D721Med (cell line): ENCODE data around the gene FRY.

Experiments
- DNase-seq: peaks from one replicate; pipeline ENCODE4 v3.0.0; 2011; ENCODE audit warnings: low spot score; ENCODE audit not compliant: insufficient read length
- FAIRE-seq: peaks from 2 replicates; lab custom pipeline; 2011; peaks lifted over from hg19 to GRCh38; lab: Jason Lieb, UNC
- TF ChIP-seq, protein P1 (sequence below): IDR thresholded peaks from 2 replicates; pipeline ENCODE4 v1.5.1; 2012; ENCODE audit warnings: mild to moderate bottlenecking, control low read depth; ENCODE audit not compliant: insufficient read depth; ENCODE audit errors: missing control alignments

FRY gene

DNA sequence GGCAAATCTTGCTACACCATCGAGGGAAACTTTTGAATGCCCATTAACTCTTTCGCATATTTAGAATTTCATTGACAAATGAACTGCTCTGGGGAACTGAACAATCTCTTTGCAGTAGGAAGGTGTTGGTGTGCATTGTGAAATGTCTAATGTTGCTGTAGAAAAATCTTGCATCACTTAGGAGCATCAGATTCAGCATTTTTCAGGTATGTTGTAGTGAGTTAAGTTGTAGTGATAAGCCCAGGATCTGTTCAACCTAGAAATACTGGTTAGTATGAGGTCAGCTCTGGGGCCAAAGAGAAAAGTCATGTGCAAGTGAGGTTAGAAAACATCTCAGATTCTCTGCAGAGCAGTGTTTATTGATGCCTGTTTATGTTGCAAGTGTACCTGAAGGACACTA is 4.1 kb downstream of the FRY start:
- FAIRE-seq = no peak

DNA sequence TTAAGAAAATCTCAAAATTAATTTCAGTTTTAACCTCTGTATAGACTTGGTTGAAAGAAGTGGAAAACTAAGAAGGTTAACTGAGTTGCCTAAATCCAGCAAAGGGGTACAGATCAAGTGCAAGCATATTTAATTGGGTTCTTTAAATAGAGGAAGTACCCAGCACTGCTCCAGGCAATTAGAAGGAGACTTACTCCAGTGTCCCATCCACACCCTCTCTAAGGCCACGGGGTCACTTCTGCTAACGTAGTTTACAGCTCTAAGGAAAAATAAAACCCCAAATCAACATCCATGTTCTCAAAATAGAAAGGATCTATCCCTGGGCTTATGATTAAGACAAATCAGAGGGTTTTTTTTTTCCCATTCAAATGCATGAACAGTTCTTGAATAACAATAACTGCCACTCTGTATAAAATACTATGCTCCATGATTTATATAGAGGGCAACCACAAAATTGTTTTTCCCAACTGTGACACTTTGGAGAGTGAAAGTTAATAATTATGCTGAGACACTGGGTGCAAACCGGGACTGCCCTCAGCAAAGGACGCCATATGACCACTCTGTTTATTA is 4.6 kb downstream of the FRY start:
- no peak for DNase-seq
- TF ChIP-seq, protein P1, sequence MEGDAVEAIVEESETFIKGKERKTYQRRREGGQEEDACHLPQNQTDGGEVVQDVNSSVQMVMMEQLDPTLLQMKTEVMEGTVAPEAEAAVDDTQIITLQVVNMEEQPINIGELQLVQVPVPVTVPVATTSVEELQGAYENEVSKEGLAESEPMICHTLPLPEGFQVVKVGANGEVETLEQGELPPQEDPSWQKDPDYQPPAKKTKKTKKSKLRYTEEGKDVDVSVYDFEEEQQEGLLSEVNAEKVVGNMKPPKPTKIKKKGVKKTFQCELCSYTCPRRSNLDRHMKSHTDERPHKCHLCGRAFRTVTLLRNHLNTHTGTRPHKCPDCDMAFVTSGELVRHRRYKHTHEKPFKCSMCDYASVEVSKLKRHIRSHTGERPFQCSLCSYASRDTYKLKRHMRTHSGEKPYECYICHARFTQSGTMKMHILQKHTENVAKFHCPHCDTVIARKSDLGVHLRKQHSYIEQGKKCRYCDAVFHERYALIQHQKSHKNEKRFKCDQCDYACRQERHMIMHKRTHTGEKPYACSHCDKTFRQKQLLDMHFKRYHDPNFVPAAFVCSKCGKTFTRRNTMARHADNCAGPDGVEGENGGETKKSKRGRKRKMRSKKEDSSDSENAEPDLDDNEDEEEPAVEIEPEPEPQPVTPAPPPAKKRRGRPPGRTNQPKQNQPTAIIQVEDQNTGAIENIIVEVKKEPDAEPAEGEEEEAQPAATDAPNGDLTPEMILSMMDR = no peak
- peak; percentile 21 for FAIRE-seq

More for the DNA sequence above, 4.1 kb downstream of the FRY start:
- no peak for DNase-seq
- TF ChIP-seq, protein P1 = no peak

DNA sequence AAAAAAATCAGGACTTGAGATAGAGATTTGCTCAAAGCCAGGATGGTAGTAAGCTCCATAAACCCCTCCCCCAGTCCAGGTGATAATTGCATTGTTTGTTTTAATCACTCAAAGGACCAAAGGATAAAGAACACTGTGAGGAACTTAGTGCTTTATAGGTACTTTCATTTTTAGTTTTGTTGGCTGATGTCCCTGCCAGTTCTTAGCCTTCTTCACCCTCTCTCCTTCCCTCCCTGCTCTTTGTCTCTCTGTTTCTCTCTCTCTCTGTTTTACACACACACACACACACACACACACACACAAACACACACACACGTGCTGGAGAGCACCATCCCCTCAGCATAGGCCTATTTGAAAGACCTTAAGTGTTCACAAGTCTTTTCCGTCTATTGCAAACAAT is 5.2 kb downstream of the FRY start:
- DNase-seq = no peak
- FAIRE-seq = no peak
- TF ChIP-seq, protein P1 = no peak

DNA sequence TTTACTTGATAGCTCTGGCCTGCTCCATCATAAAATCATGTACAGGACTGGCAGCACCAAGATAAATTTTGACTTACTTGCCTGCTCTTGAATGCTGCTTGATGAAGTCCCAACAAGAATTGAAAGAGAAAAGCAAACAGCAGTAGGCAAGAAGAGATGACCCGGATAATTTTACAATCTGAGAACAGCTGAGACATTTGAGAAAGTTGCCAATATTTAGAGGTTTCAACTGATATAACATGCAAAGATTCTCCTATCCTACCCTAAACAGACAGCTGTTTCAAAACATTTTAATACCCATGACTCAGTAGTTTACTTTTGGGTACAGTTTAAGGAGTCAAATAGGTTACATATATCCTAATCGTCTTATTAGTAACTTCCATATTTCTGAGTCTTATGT is 5.9 kb downstream of the FRY start:
- no peak for FAIRE-seq
- TF ChIP-seq, protein P1 = no peak

DNA sequence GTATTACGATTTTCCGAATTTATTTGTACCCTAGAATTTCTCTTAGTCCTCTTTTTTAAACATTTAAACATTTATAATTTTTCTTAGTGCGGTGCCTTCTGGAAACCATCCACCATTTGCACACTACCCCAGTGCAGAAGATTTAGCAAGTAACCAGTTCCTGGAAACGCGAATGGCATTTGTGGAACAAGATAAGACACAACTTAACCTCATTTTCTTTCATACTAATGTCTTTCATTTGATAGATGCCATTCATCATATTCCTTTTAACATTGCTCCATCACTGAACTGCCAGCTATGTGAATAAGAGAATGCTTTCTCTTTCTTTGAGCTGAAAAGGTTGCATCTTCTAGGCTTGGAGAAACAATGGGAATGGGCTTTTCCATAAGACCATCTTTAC is 6.8 kb downstream of the FRY start:
- no peak for DNase-seq
- TF ChIP-seq, protein P1 = no peak
- no peak for FAIRE-seq

More for the DNA sequence above, 5.9 kb downstream of the FRY start:
- DNase-seq = no peak

DNA sequence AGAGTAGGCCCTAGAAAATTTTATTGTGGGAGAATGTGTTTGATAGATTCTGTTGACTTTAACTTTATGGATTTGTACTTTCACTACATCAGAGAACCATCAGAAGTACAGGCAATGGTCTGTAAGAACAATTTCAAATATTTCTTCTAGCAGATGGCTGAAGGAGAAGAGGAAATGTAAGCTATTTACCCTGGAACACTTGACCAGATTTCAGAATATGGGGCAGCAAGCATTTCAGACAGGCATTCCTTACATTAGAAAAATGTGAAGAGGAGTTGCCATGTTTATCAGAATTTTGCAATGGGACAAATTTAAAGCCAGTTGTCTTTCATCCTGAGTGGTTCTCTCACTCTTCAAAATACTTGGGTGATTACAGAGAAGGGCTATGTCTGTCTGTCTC is 7.5 kb downstream of the FRY start:
- TF ChIP-seq, protein P1 = no peak
- DNase-seq = no peak
- no peak for FAIRE-seq

DNA sequence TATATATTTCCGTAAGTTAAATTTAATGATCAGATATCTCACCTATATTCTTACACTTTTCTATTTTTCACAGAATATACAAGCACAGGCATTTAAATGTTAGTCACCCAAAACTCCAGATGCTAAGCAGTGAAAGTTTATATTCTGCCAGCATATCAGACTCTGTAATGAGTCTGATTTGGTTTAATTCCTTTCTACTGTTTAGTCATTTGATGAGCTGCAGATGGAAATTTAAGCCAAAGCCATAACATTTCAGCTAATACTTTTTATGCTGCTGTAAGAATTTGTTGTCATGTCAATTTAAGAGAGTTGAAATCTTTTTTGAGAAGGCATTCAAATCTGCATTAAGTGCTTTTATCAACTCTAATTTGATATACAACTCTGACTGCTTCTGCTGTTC is 8.0 kb downstream of the FRY start:
- FAIRE-seq = no peak
- TF ChIP-seq, protein P1 = no peak
- no peak for DNase-seq
